HG03460 (cell line): ENCODE results near the gene LIN7C.
"Not testable (repeated sequence)": the region's sequence is repeated elsewhere in the genome, so short reads cannot be mapped to it uniquely, and the experiment has no call there.

ENCODE experiments used
- ATAC-seq: cut with Tn5 transposase; IDR thresholded peaks from one replicate; pipeline ENCODE4 v1.9.1; 2021; ENCODE audit not compliant: unreplicated experiment

The LIN7C gene

GRCh38 chr11:27506200-27507182 is at the start of gene LIN7C:
TSS of gene LIN7C (minus strand) at chr11:27506769. CDS start at chr11:27506752, 17 bp downstream.
- peak; percentile 96 for ATAC-seq

DNA sequence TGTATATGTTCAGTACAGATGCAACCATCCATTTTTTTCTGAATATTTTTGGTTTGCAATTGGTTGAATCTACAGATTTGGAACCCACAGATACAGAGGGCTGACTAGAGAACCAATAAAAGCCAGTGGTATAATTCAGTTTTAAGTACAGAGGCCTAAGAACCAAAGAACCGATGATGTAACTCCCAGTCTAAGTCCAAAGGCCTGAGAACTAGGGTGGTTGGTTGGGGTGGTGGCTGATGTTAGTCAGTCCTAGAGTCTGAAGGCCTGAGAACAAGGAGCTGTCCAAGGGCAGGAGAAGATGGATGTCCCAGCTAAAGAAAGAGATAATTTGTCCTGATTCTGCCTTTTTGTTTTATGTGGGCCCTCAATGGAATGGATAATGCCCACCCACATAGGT is 48.7 kb upstream of the LIN7C start:
- ATAC-seq = no peak

DNA sequence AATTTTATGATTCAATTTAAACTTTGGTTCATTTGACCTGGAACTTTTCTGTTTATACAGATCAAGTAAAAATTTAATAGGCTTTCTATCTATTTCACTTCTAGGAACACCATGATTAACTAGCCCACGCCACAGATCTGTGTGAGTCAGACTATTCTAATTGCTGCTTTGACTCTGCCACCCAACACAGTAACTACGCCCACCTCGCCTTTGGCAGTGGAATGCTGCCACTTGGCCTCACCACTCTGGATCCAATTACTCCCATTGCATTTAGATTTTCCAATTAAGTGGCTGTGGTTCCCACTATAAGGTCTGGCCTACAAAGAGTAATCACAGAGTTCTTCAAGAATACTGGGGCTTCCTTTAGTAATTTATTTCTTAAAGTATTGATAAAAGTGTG is 46.6 kb upstream of the LIN7C start:
- ATAC-seq = no peak

- no peak for ATAC-seq
Measured at GRCh38 chr11:27552341-27552740, 45.8 kb upstream of the LIN7C start.

DNA sequence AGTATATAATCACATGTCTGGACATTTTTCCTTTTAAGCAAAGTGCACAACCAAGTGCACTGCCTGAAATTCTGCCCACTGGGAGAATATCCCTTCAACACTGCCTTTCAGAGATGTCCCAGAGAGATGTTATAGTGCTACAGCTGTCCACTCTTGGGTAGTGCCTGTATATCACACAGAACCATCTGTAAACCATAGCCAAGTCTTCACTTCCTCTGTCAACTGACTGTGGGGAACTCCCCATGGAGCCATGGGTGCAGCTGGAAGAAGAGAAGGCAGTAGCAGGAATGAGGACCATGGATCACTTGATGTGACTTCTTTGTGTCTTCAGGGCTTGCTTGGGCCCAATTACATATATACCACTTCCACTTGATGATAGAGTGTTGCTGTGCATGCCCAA is 44.6 kb upstream of the LIN7C start:
- no peak for ATAC-seq

DNA sequence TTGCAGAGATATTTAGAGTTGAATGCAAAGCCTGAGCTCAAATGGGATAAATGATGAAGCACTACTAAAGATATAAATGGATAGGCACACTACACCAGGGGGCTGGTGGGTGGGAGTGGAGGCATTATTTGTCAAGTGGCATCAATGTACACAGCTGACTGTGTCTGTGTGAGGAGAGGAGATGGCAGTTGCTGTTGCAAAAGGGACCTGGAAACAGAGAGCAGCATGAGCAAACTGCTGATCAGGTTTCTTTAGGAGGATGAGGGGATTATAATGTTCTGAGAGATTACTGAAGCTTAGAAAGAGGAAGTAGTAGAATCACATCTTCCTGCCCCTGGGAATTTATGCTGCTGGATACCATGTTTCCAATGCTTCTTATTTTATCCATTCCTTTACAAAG is 39.4 kb upstream of the LIN7C start:
- no peak for ATAC-seq

GRCh38 chr11:27545035-27545434 is 38.5 kb upstream of the LIN7C start:
- ATAC-seq = no peak

DNA sequence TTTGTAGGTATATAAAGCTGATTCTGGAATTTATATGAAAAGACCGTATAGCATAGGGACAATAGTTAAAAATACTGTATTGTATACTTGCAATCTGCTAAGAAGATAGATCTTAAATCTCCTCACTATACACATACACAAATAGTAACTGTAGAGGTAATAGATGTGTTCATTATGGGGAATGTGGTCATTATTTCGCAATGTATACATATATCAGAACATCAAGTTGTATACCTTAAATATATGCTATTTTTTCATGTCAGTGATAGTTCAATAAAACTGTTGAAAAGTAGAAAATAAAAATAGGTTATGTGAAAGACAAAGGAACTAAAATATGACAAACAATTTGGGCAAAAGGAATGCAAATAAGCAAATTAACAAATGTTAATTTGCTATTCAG is 35.2 kb upstream of the LIN7C start:
- no peak for ATAC-seq

DNA sequence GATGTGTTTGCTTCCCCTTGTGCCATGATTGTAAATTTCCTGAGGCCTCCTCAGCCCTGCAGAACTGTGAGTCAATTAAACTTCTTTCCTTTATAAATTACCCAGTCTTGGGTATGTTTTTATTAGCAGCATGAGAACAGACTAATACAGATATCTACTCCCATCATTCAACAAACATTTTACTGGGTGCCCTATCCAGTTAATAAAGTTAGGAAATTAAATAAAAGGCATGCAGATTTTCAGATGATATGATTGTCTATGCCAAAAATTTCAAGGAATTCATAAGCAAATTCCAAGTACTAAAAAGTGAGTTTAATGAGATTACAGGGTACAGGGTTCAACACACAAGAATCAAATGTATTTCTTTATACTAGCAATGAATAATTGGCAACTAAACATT is 33.5 kb upstream of the LIN7C start:
- no peak for ATAC-seq

GRCh38 chr11:27535103-27535502 is 28.5 kb upstream of the LIN7C start:
- ATAC-seq = no peak

- no peak for ATAC-seq
Measured at GRCh38 chr11:27532652-27533325, 26.2 kb upstream of the LIN7C start.

DNA sequence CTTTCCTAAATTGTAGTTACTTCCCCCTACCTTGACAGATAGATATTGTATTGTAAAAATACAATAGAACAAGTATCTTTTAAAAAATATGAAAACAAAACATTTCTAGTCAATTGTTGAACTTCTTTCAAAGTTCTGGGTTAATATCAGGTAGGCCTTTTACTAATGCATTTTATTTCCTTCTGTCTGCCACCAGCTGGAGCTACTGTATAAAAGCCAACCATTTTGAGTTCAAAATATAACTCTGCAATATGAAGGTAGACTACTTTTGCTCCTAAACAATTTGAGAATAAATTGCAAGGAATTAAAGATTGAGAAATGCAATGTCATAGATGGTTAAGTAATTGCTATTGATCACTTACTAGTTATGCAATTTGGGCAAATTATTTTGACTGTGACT is 22.1 kb upstream of the LIN7C start:
- no peak for ATAC-seq

GRCh38 chr11:27526535-27526934 is 20.0 kb upstream of the LIN7C start:
- no peak for ATAC-seq

GRCh38 chr11:27525824-27526516 is 19.4 kb upstream of the LIN7C start:
- ATAC-seq = no peak

DNA sequence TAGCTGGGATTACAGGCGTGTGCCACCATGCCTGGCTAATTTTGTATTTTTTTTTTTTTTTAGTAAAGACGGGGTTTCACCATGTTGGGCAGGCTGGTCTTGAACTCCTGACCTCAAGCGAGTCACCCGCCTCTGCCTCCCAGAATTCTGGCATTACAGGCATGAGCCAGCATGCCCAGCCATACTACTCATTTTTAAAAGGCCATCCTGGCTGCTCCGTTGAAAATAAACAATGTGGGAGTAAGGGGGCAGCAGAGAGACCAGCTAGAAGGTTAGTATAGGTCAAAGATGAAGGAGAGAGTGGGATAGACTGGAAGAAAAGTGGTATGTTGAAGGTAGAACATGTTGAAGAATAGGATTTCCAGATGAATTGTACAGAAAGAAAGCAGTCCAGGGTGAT is 17.6 kb upstream of the LIN7C start:
- no peak for ATAC-seq

DNA sequence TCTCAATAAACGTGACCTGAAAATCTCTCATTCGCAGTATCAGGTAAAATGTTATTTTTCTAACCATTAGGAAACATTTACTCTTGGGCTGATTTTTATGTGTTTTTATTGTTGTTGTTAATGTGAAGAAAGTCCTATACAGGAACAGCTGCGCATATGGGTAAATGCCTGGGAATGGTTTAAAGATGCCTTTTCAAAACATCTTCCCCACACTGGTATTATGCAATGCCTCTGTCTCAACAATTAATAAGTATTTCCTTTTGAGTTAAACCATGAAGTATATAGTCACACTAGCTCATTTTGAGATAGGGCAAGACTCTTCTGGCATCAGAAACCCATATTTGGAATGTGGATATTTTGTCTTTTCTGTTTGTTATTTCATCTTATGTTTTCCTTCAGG is 13.7 kb upstream of the LIN7C start:
- ATAC-seq = no peak

DNA sequence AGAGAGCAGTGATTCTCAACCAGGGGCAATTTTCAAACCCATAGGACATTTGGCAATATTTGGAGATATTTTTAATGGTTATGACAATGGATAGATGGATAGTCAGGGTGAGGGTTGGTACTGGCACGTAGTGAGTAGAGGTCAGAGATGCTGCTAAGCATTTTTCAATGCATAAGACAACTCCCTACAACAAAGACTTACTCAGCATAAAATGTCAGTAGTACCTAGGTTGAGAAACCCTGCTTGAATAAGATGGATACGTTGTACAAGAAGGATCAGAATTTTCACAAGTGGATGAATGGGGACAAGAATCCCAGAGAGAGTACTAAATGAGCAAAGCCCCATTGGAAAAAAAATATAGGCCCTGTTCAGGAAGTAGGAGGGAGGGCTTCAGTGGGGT is 11.9 kb upstream of the LIN7C start:
- ATAC-seq = no peak

DNA sequence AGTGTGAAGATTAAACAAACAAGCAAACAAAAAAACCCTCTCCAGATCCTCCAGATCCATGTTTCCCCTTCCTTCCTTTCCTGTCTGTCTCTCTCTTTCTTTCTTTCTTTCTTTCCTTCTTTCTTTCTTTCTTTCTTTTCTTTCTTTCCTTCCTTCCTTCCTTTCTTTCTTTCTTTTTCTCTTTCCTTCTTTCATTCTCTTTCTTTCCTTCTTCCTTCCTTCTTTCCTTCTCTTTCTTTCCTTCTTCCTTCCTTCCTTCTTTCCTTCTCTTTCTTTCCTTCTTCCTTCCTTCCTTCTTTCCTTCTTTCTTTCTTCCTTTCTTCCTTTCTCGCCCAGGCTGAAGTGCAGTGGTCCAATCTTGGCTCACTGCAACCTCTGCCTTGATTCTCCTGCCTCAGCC is 10.9 kb upstream of the LIN7C start:
- ATAC-seq = not testable (repeated sequence)

DNA sequence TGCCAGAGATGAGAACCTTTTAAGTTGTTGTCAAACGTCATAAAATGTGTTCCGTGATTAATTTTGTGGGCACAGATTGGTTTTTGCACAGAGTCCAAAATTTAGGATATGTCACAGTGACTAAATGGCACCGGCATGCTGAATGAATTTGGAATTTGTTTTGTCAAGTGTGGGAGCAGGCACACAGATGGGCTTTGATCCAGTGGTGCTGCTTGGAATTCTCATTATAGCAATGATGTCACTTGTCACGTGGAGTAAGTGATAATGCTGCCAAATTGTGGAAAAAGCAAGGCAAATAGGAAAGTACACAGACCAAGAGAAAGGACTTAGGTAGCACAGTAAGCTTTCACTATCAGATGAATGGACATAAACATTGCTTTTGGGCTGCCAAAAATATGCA is 8.0 kb upstream of the LIN7C start:
- ATAC-seq = no peak

DNA sequence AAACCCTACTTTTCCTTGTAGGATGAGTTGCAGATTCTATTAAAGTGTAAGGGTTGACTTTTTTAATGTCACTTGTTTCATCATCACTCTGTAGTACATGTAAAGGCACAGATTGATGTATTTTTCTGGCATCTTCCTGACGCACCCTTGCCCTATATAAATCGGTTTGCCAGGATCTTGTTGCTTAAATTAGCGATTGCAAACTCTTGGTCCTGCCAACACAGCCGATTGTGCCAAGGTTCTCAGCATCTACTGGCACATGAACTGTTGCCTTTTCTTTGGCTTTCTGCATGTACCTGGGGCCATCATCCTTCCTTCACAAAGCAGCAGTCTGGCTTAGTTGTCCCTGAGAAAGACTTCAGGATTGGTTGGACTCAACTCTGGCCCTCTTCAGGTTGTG is 7.5 kb upstream of the LIN7C start:
- ATAC-seq = no peak

DNA sequence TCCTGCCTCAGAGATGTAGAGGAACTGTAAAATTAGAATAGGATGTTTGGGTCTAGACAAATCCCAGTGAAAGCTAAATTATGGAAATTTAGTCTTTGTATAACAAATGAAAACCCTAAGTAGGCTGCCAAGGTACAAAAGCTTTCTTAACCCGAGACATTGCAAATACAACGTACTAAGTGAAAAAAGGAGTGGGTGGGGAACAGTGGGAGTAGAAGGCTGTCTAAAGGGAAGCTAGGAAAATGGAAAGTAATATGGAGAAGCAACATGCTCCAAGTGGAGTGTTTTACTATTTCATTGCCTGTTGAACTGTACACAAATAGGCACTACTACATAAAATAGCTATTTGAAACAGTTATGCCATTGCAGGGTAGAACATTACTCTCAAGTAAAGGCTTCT is 6.8 kb upstream of the LIN7C start:
- ATAC-seq = no peak

- ATAC-seq = no peak
Measured at GRCh38 chr11:27512238-27512637, 5.7 kb upstream of the LIN7C start.
